GM18505 (cell line): ENCODE measurements around the gene UNC80.

Experiments
- ATAC-seq: cut with Tn5 transposase; IDR thresholded peaks from one replicate; pipeline ENCODE4 v1.9.1; 2021; ENCODE audit not compliant: unreplicated experiment
- POLR2A ChIP-seq: IDR thresholded peaks from 4 replicates; pipeline ENCODE4 v1.6.1; 2011; ENCODE audit warnings: borderline replicate concordance; ENCODE audit not compliant: insufficient read depth, insufficient read length; ENCODE audit errors: extremely low read depth

Gene UNC80

GRCh38 chr2:209830722-209831465 lies 59.3 kb downstream of the UNC80 start:
- TF ChIP-seq POLR2A: no peak
- ATAC-seq: no peak

DNA sequence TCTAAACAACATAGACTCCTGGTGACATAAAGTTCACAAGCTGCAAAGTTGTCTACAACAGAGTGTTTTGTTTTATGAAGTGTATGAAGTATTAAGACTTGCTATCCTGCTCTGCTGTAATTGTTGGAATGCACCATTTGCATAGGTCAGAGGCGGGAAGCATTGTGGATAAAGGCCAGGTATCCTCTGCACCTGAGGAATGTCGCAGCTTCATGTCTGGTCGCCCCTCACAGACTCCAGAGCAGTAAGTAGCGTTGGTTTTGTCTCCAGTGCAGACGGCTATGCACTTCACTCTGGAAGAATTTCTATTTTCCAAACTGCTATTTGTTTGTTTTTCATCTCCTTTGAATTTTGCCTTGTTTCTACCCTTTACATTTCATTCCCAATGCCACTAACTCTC lies 63.1 kb downstream of the UNC80 start:
- TF ChIP-seq POLR2A: no peak
- ATAC-seq: no peak

GRCh38 chr2:209840434-209840833 lies 68.8 kb downstream of the UNC80 start:
- ATAC-seq: no peak
- TF ChIP-seq POLR2A: no peak

DNA sequence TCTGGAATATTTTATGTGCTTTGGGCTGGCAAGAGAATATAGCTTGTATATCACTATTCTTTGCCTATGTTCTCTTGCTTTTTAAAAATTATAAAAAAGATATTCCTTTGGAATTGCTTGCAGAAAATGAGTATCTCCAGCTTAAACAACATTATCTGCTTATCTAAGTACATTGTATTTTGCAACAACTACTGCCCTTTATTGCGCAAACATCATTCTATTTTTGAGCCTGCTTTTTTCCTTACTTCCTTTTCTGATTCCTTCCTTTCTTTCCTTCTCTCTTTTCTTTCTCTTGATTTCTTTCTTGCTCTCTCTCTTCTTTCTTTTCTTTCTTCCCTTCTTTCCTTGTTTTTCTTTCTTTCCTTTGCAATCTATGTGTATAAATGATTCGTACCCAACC lies 74.0 kb downstream of the UNC80 start:
- TF ChIP-seq POLR2A: no peak
- ATAC-seq: no peak

GRCh38 chr2:209864716-209865295 lies 93.2 kb downstream of the UNC80 start:
- no peak for ATAC-seq
- no peak for TF ChIP-seq POLR2A

DNA sequence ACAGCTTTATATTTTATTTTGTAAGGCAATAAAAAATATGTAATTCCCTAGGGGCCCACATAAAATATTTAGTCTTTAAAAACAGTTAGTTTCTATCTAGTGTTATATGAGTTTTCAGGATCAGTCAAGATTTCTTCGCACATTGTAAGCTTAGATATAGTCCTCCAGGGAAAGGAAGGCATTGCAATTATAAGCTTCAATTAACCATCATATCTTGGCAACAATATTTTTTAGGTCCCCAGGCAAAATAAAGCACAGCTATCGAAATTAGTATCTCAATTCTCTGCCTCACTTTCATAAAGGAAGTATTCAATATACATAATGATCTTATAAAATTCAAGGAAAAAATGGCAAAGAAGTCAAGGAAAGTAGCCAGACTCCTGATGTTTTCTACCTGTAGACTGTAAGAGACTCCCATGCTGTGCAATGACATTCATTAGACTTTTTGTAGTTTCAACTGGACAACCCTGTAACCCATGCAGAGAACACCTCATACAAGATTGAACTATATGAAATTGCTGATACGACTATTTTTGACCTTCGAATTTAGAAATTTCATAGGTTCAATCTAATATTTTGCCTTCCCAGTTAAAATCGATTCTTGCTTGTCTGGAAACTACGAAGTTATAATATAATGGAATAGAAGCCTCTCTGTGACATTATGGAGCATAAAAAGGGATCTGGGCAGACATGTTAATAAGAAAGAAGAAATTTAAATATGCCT lies 96.8 kb downstream of the UNC80 start:
- no peak for TF ChIP-seq POLR2A
- ATAC-seq: no peak

DNA sequence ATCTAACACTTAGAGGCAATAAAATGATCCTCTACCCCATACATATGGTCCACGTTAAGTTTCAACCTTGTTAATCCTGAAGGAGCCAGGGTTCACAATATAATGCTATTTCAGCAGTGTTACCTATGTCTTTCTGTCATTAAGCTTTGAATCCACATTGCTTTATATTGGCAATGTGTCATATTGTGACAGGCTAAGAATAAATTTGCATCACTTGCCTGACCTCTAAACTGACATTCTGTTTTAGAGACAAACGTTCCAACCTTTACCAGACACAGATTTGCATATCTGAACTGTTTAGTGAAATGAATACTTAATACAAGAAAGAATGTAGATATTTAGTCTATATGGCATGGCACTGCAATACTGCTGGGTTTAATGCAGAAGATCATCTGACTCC lies 98.4 kb downstream of the UNC80 start:
- no peak for TF ChIP-seq POLR2A
- no peak for ATAC-seq

DNA sequence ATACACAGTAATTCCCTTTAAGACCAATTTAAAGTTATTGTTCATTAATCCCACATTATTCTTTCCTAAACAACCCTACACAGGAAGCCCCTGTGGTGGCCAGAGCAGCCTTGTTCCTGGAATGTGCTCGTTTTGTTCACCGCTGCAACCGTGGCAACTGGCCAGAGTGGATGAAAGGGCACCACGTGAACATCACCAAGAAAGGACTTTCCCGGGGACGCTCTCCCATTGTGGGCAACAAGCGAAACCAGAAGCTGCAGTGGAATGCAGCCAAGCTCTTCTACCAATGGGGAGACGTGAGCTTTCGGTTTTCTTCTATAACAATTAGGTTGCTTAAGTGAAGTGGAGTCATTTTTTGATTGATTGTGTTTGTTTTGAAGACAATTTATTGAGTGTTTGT lies 101.0 kb downstream of the UNC80 start:
- no peak for ATAC-seq
- no peak for TF ChIP-seq POLR2A

- TF ChIP-seq POLR2A: no peak
- ATAC-seq: no peak
These were observed 103.6 kb downstream of the UNC80 start for GRCh38 chr2:209875270-209875669.

DNA sequence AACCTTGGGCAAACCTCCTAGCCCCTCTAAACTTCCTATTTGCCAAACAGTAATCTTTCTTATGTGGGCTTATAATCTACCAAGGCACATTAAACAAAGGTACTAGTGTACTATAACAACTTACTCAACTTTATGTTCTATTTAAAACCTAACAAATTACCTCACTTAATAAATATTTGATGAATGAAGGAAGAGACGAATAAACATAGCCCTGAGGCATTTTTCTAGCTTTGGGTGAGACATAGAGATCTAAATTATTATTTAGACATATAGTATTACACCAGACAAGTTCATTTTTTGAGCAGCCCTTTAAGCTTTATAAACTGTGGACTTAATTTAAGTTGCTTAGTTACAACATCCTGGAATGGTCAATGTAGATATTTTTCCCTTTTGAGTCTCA lies 104.6 kb downstream of the UNC80 start:
- ATAC-seq: no peak
- no peak for TF ChIP-seq POLR2A

GRCh38 chr2:209878701-209879100 lies 107.1 kb downstream of the UNC80 start:
- no peak for TF ChIP-seq POLR2A
- no peak for ATAC-seq

- TF ChIP-seq POLR2A: no peak
- ATAC-seq: no peak
These were observed 129.0 kb downstream of the UNC80 start for GRCh38 chr2:209900638-209901037.

- no peak for ATAC-seq
- no peak for TF ChIP-seq POLR2A
These were observed 129.5 kb downstream of the UNC80 start for GRCh38 chr2:209901172-209901571.

- TF ChIP-seq POLR2A: no peak
- ATAC-seq: no peak
These were observed 134.1 kb downstream of the UNC80 start for GRCh38 chr2:209905691-209906090.

DNA sequence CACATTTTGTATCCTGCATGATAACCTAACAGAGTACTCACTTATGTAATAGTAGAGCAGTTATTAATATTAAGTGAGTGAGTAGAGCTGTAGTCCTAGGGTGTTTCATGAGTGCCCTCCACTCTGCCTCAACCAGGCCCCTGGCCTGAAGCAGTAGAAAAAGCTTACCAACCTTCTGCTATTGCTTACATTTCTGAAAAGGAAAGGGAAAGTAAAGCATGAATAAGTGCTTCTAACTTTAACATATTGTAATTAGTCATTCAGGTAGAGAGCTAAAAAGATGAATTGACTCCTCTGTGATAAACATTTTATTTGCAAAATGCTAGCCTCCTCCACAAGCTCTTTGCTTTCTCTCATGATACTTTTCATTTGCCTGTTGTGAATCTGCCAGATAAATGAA lies 136.1 kb downstream of the UNC80 start:
- ATAC-seq: no peak
- TF ChIP-seq POLR2A: no peak

DNA sequence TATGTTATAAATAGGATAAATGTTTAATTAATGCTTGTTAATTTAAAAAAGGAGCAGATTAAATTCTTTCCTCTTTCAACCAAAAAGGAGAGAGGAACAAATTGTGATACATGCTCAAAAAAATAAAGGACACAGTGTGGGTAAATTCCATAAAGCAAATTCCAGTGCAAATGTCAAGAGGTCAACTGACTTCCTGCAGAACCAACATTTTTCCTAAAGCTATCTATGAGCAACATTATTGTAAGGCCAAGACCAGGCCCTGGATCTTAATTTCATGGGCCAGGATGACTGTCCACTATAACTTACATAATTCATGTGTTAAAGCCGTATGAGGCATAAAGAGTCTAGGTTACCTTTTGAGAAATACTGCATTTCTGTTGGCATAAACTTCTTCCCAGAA lies 136.9 kb downstream of the UNC80 start:
- TF ChIP-seq POLR2A: no peak
- ATAC-seq: no peak
